Thyroid gland (tissue), 4 donors: ENCODE measurements around the gene TMEM131. TPM values are rescaled to one million over a fixed set of nuclear protein-coding genes. Genes with fewer than 3 reads are reported as not detected.
A peak's percentile ranks its signal among the peaks of the same experiment; 100 is the strongest.

ENCODE experiments used
- DNase-seq, 2 donors: peaks; one replicate each; pipeline ENCODE4 v3.0.0-alpha.2; 2019
- H3K27ac ChIP-seq, 3 donors: fragments of 200-600 bp; sonication (generic); 1 replicate in 2 of 3; 2 replicates in 1 of 3; pipeline ENCODE4 v1.5.1; 2016 to 2019; ENCODE audit warnings: mild to moderate bottlenecking in 1 of 3, moderate library complexity in 1 of 3
- H3K27me3 ChIP-seq: fragments of 200-600 bp; sonication (generic); one replicate; pipeline ENCODE4 v1.5.1; 2019
- H3K36me3 ChIP-seq, 2 donors: fragments of 200-600 bp; sonication (generic); one replicate each; pipeline ENCODE4 v1.5.1; 2016 to 2019
- H3K4me1 ChIP-seq, 2 donors: fragments of 200-600 bp; sonication (generic); one replicate each; pipeline ENCODE4 v1.5.1; 2017 to 2019
- H3K4me3 ChIP-seq, 3 donors: fragments of 200-600 bp; sonication (generic); replicated peaks in 1 of 3; 1 replicate in 2 of 3; 2 replicates in 1 of 3; pipeline ENCODE4 v1.5.1; 2016; ENCODE audit warnings: mild to moderate bottlenecking in 1 of 3
- H3K9me3 ChIP-seq: fragments of 200-600 bp; sonication (generic); one replicate; pipeline ENCODE4 v1.5.1; 2017
- CTCF ChIP-seq, 6 experiments: fragments of 200-600 bp in 3 of 6; fragments of 450-650 bp in 3 of 6; sonication (generic) in 3 of 6; IDR thresholded peaks; one replicate each; pipeline ENCODE4 v1.5.1; 2016 to 2019; ENCODE audit warnings: antibody characterized with exemption in 6 of 6, mild to moderate bottlenecking in 2 of 6, inconsistent platforms in 1 of 6, moderate library complexity in 1 of 6
- POLR2A ChIP-seq, 2 donors: fragments of 450-650 bp; IDR thresholded peaks; one replicate each; pipeline ENCODE4 v1.6.1; 2017; ENCODE audit warnings: antibody characterized with exemption in 2 of 2, mild to moderate bottlenecking in 2 of 2, moderate library complexity in 1 of 2
- WGBS, 2 donors: methylation state at CpG; one replicate each; pipeline ENCODE4 v1.1.5; 2017; 5-methylcytosine and 5-hydroxymethylcytosine counted together
- intact Hi-C: fragments of 100-400 bp; cut with DNase I; formaldehyde crosslinking; loops from one replicate; pipeline ENCODE4 v1.15.1; 2023
- total RNA-seq, 4 donors: library from RNA; depleted of rRNA; stranded (reverse); fragments of >200 nt; gene quantifications; one replicate each; pipeline ENCODE4 v1.2.3, GENCODE V29; 2016

Gene TMEM131
- total RNA-seq, 4 donors from 2014 or later = 28.6 to 47.0 (median 35.2) TPM

GRCh38 chr2:97719362-97720155, 276.2 kb downstream of the TMEM131 start:
- intact Hi-C loops = no loop called here
- no peaks in the 10 kb centered on the region for H3K27me3 ChIP-seq
- no peaks in the 10 kb centered on the region for H3K36me3 ChIP-seq
- H3K4me3 ChIP-seq = no peak overlapping the region
- H3K27ac ChIP-seq = no peak overlapping the region
- no peak for DNase-seq
- H3K4me1 ChIP-seq = no peaks in the 10 kb centered on the region
- TF ChIP-seq POLR2A (IDR thresholded peaks at IDR 0.05) = no peak
- TF ChIP-seq CTCF (IDR thresholded peaks at IDR 0.05) = no peak
- WGBS, 2 donors = 95% methylated on average over 16 of the region's 16 CpGs
- no peaks in the 10 kb centered on the region for H3K9me3 ChIP-seq

GRCh38 chr2:97718942-97719341, 276.8 kb downstream of the TMEM131 start:
- WGBS, 2 donors = 83 to 96% methylated on average over 3 of the region's 3 CpGs
- H3K9me3 ChIP-seq = no peaks in the 10 kb centered on the region
- no peak for TF ChIP-seq CTCF (IDR thresholded peaks at IDR 0.05)
- TF ChIP-seq POLR2A (IDR thresholded peaks at IDR 0.05) = no peak
- H3K4me1 ChIP-seq = no peaks in the 10 kb centered on the region
- no peaks in the 10 kb centered on the region for H3K27me3 ChIP-seq
- H3K36me3 ChIP-seq = no peaks in the 10 kb centered on the region
- no peak overlapping the region for H3K4me3 ChIP-seq
- intact Hi-C loops = no loop called here
- H3K27ac ChIP-seq = no peak overlapping the region
- DNase-seq = no peak

DNA sequence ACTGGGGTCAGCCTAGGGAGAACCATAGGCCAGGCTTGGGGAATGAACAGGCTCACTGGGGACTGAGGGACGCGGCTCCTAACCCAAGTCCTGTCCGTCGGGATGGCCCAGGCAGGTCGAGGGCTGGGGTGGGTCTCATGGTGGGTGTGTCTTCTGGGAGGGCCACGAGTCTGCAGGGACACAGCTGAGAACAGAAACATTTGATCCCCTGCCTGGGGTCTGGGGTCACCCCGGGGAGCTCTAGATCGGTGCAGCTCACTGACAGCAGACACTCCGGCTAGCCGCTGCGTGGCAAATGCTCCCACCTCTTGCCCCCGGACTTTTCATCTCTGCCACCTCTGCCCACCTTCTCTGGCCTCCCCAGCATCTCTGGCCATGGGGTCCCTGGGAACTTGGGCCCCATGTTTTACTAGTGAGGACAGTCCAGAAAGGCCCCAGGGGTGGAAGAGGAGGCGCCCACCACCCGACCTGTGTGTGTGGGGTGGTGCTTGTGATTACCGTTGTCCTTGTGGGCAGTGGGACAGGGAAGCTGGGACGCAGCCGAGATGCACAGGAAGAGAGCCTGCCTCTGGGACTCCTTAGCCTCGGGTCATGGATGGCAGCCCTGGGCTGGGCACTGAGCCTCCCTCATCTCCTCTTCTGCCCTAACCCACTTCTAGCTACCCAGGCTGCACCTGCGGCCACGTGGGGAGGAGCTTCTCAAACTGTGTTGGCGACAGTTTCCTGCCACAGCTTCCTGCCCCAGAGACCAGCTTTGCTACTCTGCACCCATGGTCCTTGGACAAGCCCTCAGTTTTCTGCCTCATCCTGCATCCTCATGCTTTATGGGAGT, 277.5 kb downstream of the TMEM131 start:
- H3K36me3 ChIP-seq = no peaks in the 10 kb centered on the region
- TF ChIP-seq CTCF (IDR thresholded peaks at IDR 0.05) (no peak), POLR2A (IDR thresholded peaks at IDR 0.05) (no peak)
- H3K27me3 ChIP-seq = no peaks in the 10 kb centered on the region
- intact Hi-C loops = no loop called here
- H3K4me3 ChIP-seq = no peak overlapping the region
- peak in 1 of 2 donors; percentile 7 for DNase-seq
- H3K27ac ChIP-seq = no peak overlapping the region
- H3K4me1 ChIP-seq = no peaks in the 10 kb centered on the region
- 77 to 84% methylated on average over 14 to 20 of the region's 21 CpGs for WGBS, 2 donors
- no peaks in the 10 kb centered on the region for H3K9me3 ChIP-seq

DNA sequence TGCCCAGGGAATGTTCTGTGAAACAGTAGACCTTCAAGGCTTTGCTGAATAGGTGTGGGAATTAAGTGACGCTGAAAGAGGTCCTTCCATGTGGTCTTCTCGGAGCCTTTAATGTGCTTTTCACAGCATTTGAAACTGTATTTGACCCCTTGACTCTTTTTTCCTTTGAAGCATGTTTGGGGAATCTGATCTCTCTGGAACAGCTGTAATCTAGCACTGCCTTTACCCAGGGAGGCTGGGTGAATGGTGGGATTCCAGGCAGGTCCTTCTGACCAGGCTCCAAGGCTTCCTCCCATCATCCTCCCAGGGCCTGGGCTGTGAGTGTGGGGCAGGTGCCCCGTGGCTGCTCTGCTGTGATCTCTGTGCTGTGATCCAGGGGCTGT, 278.1 kb downstream of the TMEM131 start:
- TF ChIP-seq POLR2A (IDR thresholded peaks at IDR 0.05) (no peak), CTCF (IDR thresholded peaks at IDR 0.05) (no peak)
- H3K9me3 ChIP-seq = no peaks in the 10 kb centered on the region
- H3K4me1 ChIP-seq = no peaks in the 10 kb centered on the region
- 57 to 78% methylated on average over 3 of the region's 3 CpGs for WGBS, 2 donors
- no peak overlapping the region for H3K4me3 ChIP-seq
- H3K27ac ChIP-seq = no peak overlapping the region
- DNase-seq = no peak
- H3K36me3 ChIP-seq = no peaks in the 10 kb centered on the region
- no peaks in the 10 kb centered on the region for H3K27me3 ChIP-seq
- intact Hi-C loops = no loop called here
